ENCODE measurements around the gene SLC35F6.
"Not testable (repeated sequence)": the region's sequence is repeated elsewhere in the genome, so short reads cannot be mapped to it uniquely, and the experiment has no call there.

The SLC35F6 gene

GRCh38 chr2:26730549-26731344 lies 33.3 kb upstream of the SLC35F6 start:
- DNase-seq (ENCODE audit: low read depth in 2 of 2): no peak

GRCh38 chr2:26731714-26732113 lies 32.4 kb upstream of the SLC35F6 start:
- DNase-seq (ENCODE audit: low read depth in 2 of 2): no peak

- no peak for DNase-seq (ENCODE audit: low read depth in 2 of 2)
These were observed 31.6 kb upstream of the SLC35F6 start for GRCh38 chr2:26732446-26732845.

- no peak for DNase-seq (ENCODE audit: low read depth in 2 of 2)
These were observed 30.7 kb upstream of the SLC35F6 start for GRCh38 chr2:26733413-26733812.

GRCh38 chr2:26735097-26735496 lies 29.0 kb upstream of the SLC35F6 start:
- DNase-seq (ENCODE audit: low read depth in 2 of 2): no peak

- DNase-seq (ENCODE audit: low read depth in 2 of 2): no peak
These were observed 28.0 kb upstream of the SLC35F6 start for GRCh38 chr2:26735883-26736588.

GRCh38 chr2:26737221-26737620 lies 26.9 kb upstream of the SLC35F6 start:
- no peak for DNase-seq (ENCODE audit: low read depth in 2 of 2)

GRCh38 chr2:26738481-26738880 lies 25.6 kb upstream of the SLC35F6 start:
- DNase-seq (ENCODE audit: low read depth in 2 of 2): no peak

GRCh38 chr2:26739514-26739913 lies 24.6 kb upstream of the SLC35F6 start:
- DNase-seq (ENCODE audit: low read depth in 2 of 2): no peak

- no peak for DNase-seq (ENCODE audit: low read depth in 2 of 2)
These were observed 23.7 kb upstream of the SLC35F6 start for GRCh38 chr2:26740346-26740745.

GRCh38 chr2:26740890-26741302 lies 23.2 kb upstream of the SLC35F6 start:
- peak; percentile 15 to 27 for DNase-seq (ENCODE audit: low read depth in 2 of 2)

- DNase-seq (ENCODE audit: low read depth in 2 of 2): no peak
These were observed 21.9 kb upstream of the SLC35F6 start for GRCh38 chr2:26742048-26742770.

GRCh38 chr2:26743852-26744251 lies 20.2 kb upstream of the SLC35F6 start:
- no peak for DNase-seq (ENCODE audit: low read depth in 2 of 2)

- no peak for DNase-seq (ENCODE audit: low read depth in 2 of 2)
These were observed 19.1 kb upstream of the SLC35F6 start for GRCh38 chr2:26744953-26745352.

- DNase-seq (ENCODE audit: low read depth in 2 of 2): peak; percentile 40 to 57
These were observed 18.3 kb upstream of the SLC35F6 start for GRCh38 chr2:26745609-26746327.

GRCh38 chr2:26746934-26747333 lies 17.1 kb upstream of the SLC35F6 start:
- no peak for DNase-seq (ENCODE audit: low read depth in 2 of 2)

- not testable (repeated sequence) for DNase-seq (ENCODE audit: low read depth in 2 of 2)
These were observed 14.2 kb upstream of the SLC35F6 start for GRCh38 chr2:26749787-26750420.

- not testable (repeated sequence) for DNase-seq (ENCODE audit: low read depth in 2 of 2)
These were observed 13.6 kb upstream of the SLC35F6 start for GRCh38 chr2:26750467-26750866.

- DNase-seq (ENCODE audit: low read depth in 2 of 2): no peak
These were observed 11.4 kb upstream of the SLC35F6 start for GRCh38 chr2:26752656-26753055.

GRCh38 chr2:26754539-26754938 lies 9.5 kb upstream of the SLC35F6 start:
- no peak for DNase-seq (ENCODE audit: low read depth in 2 of 2)

GRCh38 chr2:26754972-26755670 lies 9.0 kb upstream of the SLC35F6 start:
- no peak for DNase-seq (ENCODE audit: low read depth in 2 of 2)

Data from stimulated activated CD8-positive, alpha-beta memory T cell treated with anti-CD3 and anti-CD28 coated beads, Interleukin-15, amount 100 ng/mL, for 48 hours (primary cell).